ENCODE results near the gene SIRT2.

Gene SIRT2

GRCh38 chr19:38833092-38833425 lies 66.4 kb downstream of the SIRT2 start:
- peaks cover 19% of the 10 kb centered on the region for H3K4me1 ChIP-seq (ENCODE audit: control insufficient read depth, insufficient read depth, low read length)
- H3K4me3 ChIP-seq (ENCODE audit: low read depth, low read length): no peak overlapping the region
- no peaks in the 10 kb centered on the region for H3K9me3 ChIP-seq (ENCODE audit: control insufficient read depth, insufficient read depth, low read depth, low read length)
- ChIA-PET POLR2A (interaction anchor here (0.6 to 7.4 kb wide), 5 partner anchors 9 to 92 kb away, joined by 3 to 159 read pairs (median 3); partner anchors contain the start of gene HNRNPL), CTCF (interaction anchor here (0.9 to 2.2 kb wide), 4 partner anchors 16 to 930 kb away, joined by 3 to 10 read pairs (median 4); partner anchors contain the start of genes MRPS12 and SARS2)
- TF ChIP-seq ZNF366 (tag by site-specific recombination; conservative IDR thresholded peaks at IDR 0.05): peak; percentile 67; the same call in 1 of the 2 replicates
- TF ChIP-seq PRDM6 (tag by site-specific recombination; IDR thresholded peaks at IDR 0.05): 0 out of 2 replicates have a peak, but pooled peaks have one; percentile 6
- TF ChIP-seq, protein P1, sequence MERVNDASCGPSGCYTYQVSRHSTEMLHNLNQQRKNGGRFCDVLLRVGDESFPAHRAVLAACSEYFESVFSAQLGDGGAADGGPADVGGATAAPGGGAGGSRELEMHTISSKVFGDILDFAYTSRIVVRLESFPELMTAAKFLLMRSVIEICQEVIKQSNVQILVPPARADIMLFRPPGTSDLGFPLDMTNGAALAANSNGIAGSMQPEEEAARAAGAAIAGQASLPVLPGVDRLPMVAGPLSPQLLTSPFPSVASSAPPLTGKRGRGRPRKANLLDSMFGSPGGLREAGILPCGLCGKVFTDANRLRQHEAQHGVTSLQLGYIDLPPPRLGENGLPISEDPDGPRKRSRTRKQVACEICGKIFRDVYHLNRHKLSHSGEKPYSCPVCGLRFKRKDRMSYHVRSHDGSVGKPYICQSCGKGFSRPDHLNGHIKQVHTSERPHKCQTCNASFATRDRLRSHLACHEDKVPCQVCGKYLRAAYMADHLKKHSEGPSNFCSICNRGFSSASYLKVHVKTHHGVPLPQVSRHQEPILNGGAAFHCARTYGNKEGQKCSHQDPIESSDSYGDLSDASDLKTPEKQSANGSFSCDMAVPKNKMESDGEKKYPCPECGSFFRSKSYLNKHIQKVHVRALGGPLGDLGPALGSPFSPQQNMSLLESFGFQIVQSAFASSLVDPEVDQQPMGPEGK (tag by site-specific recombination; IDR thresholded peaks at IDR 0.05): 0 out of 2 replicates have a peak, but pooled peaks have one; percentile 9
- no peak for TF ChIP-seq KLF7 (tag by site-specific recombination; IDR thresholded peaks at IDR 0.05; ENCODE audit: borderline replicate concordance)
- no peak for TF ChIP-seq ZNF473 (tag by site-specific recombination; IDR thresholded peaks at IDR 0.05)
- H3K27ac ChIP-seq (ENCODE audit: extremely low read depth, low read depth, low read length): peak overlapping the region; percentile 12; the same call in 1 of the 2 replicates
- peaks cover 39 to 60% of the 10 kb centered on the region in 2 experiments for H3K36me3 ChIP-seq (ENCODE audit: control insufficient read depth in 2 of 2, insufficient read depth in 1 of 2, low read length in 2 of 2)

- Histone ChIP-seq H3K4me1 (ENCODE audit: control insufficient read depth, insufficient read depth, low read length) (peaks cover 19% of the 10 kb centered on the region), H3K4me3 (ENCODE audit: low read depth, low read length) (peak overlapping the region; percentile 59), H3K27ac (ENCODE audit: extremely low read depth, low read depth, low read length) (peak overlapping the region; percentile 82; the same call in 1 of the 2 replicates), H3K36me3 (ENCODE audit: control insufficient read depth in 2 of 2, insufficient read depth in 1 of 2, low read length in 2 of 2) (peaks cover 34 to 51% of the 10 kb centered on the region in 2 experiments), H3K9me3 (ENCODE audit: control insufficient read depth, insufficient read depth, low read depth, low read length) (no peaks in the 10 kb centered on the region)
- CTCF ChIA-PET: interaction anchor here (0.6 to 2.1 kb wide), 8 partner anchors 17 to 672 kb away, joined by 3 to 7 read pairs (median 4); partner anchors contain the start of genes MRPS12 and SARS2
- POLR2A ChIA-PET: interaction anchor here (0.6 to 7.4 kb wide), 17 partner anchors 9 to 1177 kb away, joined by 3 to 159 read pairs (median 5); partner anchors contain the start of genes ACTN4, HNRNPL, MRPS12 and NFKBIB
- TF ChIP-seq ZNF792 (tag by site-specific recombination; IDR thresholded peaks at IDR 0.05) (0 out of 2 replicates have a peak, but pooled peaks have one; percentile 75), ZBTB20 (tag by site-specific recombination; IDR thresholded peaks at IDR 0.05) (peak; percentile 100), ZNF645 (tag by site-specific recombination; IDR thresholded peaks at IDR 0.05) (peak; percentile 79; the same call in 1 of the 2 replicates), ZNF341 (tag by site-specific recombination; IDR thresholded peaks at IDR 0.05; ENCODE audit: low read depth) (no peak), ZNF148 (tag by site-specific recombination; IDR thresholded peaks at IDR 0.05; ENCODE audit: borderline replicate concordance) (peak; percentile 67; the same call in 1 of the 2 replicates), ZNF2 (tag by site-specific recombination; IDR thresholded peaks at IDR 0.05) (no peak), ZNF16 (tag by site-specific recombination; IDR thresholded peaks at IDR 0.05; ENCODE audit: low read depth) (peak; percentile 5; the same call in 1 of the 2 replicates), ZNF600 (tag by site-specific recombination; IDR thresholded peaks at IDR 0.05) (peak; percentile 75), ZNF777 (tag by site-specific recombination; IDR thresholded peaks at IDR 0.05; ENCODE audit: borderline replicate concordance) (0 out of 2 replicates have a peak, but pooled peaks have one; percentile 88), ZXDB (tag by site-specific recombination; IDR thresholded peaks at IDR 0.05) (no peak), OVOL3 (tag by site-specific recombination; IDR thresholded peaks at IDR 0.05) (no peak), ZNF146 (tag by site-specific recombination; IDR thresholded peaks at IDR 0.05) (0 out of 2 replicates have a peak, but pooled peaks have one; percentile 6), ZSCAN16 (tag by site-specific recombination; IDR thresholded peaks at IDR 0.05) (peak; percentile 12; the same call in 1 of the 2 replicates)
- TF ChIP-seq, protein P2, sequence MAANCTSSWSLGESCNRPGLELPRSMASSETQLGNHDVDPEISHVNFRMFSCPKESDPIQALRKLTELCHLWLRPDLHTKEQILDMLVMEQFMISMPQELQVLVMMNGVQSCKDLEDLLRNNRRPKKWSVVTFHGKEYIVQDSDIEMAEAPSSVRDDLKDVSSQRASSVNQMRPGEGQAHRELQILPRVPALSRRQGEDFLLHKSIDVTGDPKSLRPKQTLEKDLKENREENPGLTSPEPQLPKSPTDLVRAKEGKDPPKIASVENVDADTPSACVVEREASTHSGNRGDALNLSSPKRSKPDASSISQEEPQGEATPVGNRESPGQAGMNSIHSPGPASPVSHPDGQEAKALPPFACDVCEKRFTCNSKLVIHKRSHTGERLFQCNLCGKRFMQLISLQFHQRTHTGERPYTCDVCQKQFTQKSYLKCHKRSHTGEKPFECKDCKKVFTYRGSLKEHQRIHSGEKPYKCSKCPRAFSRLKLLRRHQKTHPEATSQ (tag by site-specific recombination; IDR thresholded peaks at IDR 0.05): 0 out of 2 replicates have a peak, but pooled peaks have one; percentile 75
- TF ChIP-seq, protein P3, sequence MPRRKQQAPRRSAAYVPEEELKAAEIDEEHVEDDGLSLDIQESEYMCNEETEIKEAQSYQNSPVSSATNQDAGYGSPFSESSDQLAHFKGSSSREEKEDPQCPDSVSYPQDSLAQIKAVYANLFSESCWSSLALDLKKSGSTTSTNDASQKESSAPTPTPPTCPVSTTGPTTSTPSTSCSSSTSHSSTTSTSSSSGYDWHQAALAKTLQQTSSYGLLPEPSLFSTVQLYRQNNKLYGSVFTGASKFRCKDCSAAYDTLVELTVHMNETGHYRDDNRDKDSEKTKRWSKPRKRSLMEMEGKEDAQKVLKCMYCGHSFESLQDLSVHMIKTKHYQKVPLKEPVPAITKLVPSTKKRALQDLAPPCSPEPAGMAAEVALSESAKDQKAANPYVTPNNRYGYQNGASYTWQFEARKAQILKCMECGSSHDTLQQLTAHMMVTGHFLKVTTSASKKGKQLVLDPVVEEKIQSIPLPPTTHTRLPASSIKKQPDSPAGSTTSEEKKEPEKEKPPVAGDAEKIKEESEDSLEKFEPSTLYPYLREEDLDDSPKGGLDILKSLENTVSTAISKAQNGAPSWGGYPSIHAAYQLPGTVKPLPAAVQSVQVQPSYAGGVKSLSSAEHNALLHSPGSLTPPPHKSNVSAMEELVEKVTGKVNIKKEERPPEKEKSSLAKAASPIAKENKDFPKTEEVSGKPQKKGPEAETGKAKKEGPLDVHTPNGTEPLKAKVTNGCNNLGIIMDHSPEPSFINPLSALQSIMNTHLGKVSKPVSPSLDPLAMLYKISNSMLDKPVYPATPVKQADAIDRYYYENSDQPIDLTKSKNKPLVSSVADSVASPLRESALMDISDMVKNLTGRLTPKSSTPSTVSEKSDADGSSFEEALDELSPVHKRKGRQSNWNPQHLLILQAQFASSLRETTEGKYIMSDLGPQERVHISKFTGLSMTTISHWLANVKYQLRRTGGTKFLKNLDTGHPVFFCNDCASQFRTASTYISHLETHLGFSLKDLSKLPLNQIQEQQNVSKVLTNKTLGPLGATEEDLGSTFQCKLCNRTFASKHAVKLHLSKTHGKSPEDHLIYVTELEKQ (tag by site-specific recombination; IDR thresholded peaks at IDR 0.05; ENCODE audit: borderline replicate concordance): peak; percentile 4; the same call in 1 of the 2 replicates
Measured at GRCh38 chr19:38831142-38831605, 68.2 kb downstream of the SIRT2 start.
